DOHH2 (cell line): ENCODE measurements around the gene FN1.

Experiments
- H3F3A ChIP-seq: fragments of 200-600 bp; sonication (generic), shearing (Covaris generic); 2 replicates; pipeline ENCODE4 v1.6.0; 2016; ENCODE audit warnings: antibody characterized with exemption, mild to moderate bottlenecking; ENCODE audit not compliant: control insufficient read depth, insufficient read depth
- H3K27ac ChIP-seq: fragments of 200-600 bp; sonication (generic); 2 replicates; pipeline ENCODE4 v1.5.1; 2014; ENCODE audit warnings: low read depth, mild to moderate bottlenecking, low read length, moderate library complexity
- H3K27me3 ChIP-seq: fragments of 200-600 bp; sonication (generic); 2 replicates; pipeline ENCODE4 v1.6.1; 2014; ENCODE audit warnings: mild to moderate bottlenecking, low read length, mixed read lengths; ENCODE audit not compliant: control insufficient read depth
- H3K36me3 ChIP-seq: fragments of 200-600 bp; sonication (generic); 2 replicates; pipeline ENCODE4 v1.6.1; 2014; ENCODE audit warnings: mild to moderate bottlenecking, low read length, moderate library complexity, mixed read lengths; ENCODE audit not compliant: control insufficient read depth
- H3K4me1 ChIP-seq: fragments of 200-600 bp; sonication (generic); 2 replicates; pipeline ENCODE4 v1.6.1; 2014; ENCODE audit warnings: mild to moderate bottlenecking, low read length, mixed read lengths; ENCODE audit not compliant: control insufficient read depth
- H3K4me2 ChIP-seq: fragments of 200-600 bp; sonication (generic); 2 replicates; pipeline ENCODE4 v1.6.0; 2014; ENCODE audit warnings: mild to moderate bottlenecking, low read length, moderate library complexity
- H3K4me3 ChIP-seq: fragments of 200-600 bp; sonication (generic); 2 replicates; pipeline ENCODE4 v1.5.1; 2014; ENCODE audit warnings: mild to moderate bottlenecking, low read length, mixed read lengths
- H3K79me2 ChIP-seq: fragments of 200-600 bp; sonication (generic); 2 replicates; pipeline ENCODE4 v1.6.1; 2014; ENCODE audit warnings: mild to moderate bottlenecking, low read length, mixed read lengths; ENCODE audit not compliant: control insufficient read depth
- H3K9me2 ChIP-seq: fragments of 200-600 bp; sonication (generic); replicated peaks from 2 replicates; pipeline ENCODE4 v1.6.1; 2014; ENCODE audit warnings: mild to moderate bottlenecking, low read length, mixed read lengths; ENCODE audit not compliant: control insufficient read depth
- H3K9me3 ChIP-seq: fragments of 200-600 bp; sonication (generic); 2 replicates; pipeline ENCODE4 v1.6.1; 2014; ENCODE audit warnings: antibody characterized with exemption, low read length, mixed read lengths; ENCODE audit not compliant: control insufficient read depth, insufficient read depth
- H4K20me1 ChIP-seq: fragments of 200-600 bp; sonication (generic); 2 replicates; pipeline ENCODE4 v1.6.0; 2014; ENCODE audit warnings: low read depth, mild to moderate bottlenecking, antibody characterized with exemption, low read length, moderate library complexity; ENCODE audit not compliant: control insufficient read depth, insufficient read depth
- EZH2phosphoT487 ChIP-seq: fragments of 200-600 bp; sonication (generic); IDR thresholded peaks from 2 replicates; pipeline ENCODE4 v1.6.1; 2017; ENCODE audit warnings: borderline replicate concordance, mild to moderate bottlenecking, antibody characterized with exemption, low read length, moderate library complexity, mixed read lengths
- TF ChIP-seq, protein P1 (sequence below): fragments of 200-600 bp; sonication (generic); IDR thresholded peaks from one replicate; pipeline ENCODE4 v1.5.1; 2014; ENCODE audit warnings: antibody characterized with exemption, mild to moderate bottlenecking, low read depth, low read length; ENCODE audit not compliant: poor library complexity, severe bottlenecking

FN1 gene

GRCh38 chr2:215392687-215393270 lies 43.1 kb downstream of the FN1 start:
- H3F3A ChIP-seq, result no peaks in the 10 kb centered on the region
- no peak overlapping the region for H3K27ac ChIP-seq
- no peaks in the 10 kb centered on the region for H3K79me2 ChIP-seq
- peaks cover 8% of the 10 kb centered on the region for H3K4me1 ChIP-seq
- no peaks in the 10 kb centered on the region for H3K36me3 ChIP-seq
- no peaks in the 10 kb centered on the region for H3K9me3 ChIP-seq
- H3K9me2 ChIP-seq, result no peaks in the 10 kb centered on the region; the same call in 1 of the 2 replicates
- no peaks in the 10 kb centered on the region for H4K20me1 ChIP-seq
- no peak overlapping the region for H3K4me2 ChIP-seq
- TF ChIP-seq, protein P1, sequence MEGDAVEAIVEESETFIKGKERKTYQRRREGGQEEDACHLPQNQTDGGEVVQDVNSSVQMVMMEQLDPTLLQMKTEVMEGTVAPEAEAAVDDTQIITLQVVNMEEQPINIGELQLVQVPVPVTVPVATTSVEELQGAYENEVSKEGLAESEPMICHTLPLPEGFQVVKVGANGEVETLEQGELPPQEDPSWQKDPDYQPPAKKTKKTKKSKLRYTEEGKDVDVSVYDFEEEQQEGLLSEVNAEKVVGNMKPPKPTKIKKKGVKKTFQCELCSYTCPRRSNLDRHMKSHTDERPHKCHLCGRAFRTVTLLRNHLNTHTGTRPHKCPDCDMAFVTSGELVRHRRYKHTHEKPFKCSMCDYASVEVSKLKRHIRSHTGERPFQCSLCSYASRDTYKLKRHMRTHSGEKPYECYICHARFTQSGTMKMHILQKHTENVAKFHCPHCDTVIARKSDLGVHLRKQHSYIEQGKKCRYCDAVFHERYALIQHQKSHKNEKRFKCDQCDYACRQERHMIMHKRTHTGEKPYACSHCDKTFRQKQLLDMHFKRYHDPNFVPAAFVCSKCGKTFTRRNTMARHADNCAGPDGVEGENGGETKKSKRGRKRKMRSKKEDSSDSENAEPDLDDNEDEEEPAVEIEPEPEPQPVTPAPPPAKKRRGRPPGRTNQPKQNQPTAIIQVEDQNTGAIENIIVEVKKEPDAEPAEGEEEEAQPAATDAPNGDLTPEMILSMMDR, result no peak
- no peak for TF ChIP-seq EZH2phosphoT487
- no peak overlapping the region for H3K4me3 ChIP-seq
- no peaks in the 10 kb centered on the region for H3K27me3 ChIP-seq

- Histone ChIP-seq H3K4me1 (peaks cover 8% of the 10 kb centered on the region), H3K9me3 (no peaks in the 10 kb centered on the region), H3K27ac (no peak overlapping the region), H3F3A (no peaks in the 10 kb centered on the region), H3K4me2 (no peak overlapping the region), H3K9me2 (no peaks in the 10 kb centered on the region; the same call in 1 of the 2 replicates), H3K4me3 (no peak overlapping the region), H3K36me3 (no peaks in the 10 kb centered on the region), H3K27me3 (no peaks in the 10 kb centered on the region), H3K79me2 (no peaks in the 10 kb centered on the region), H4K20me1 (no peaks in the 10 kb centered on the region)
- no peak for TF ChIP-seq EZH2phosphoT487
- TF ChIP-seq, protein P1, result no peak
Measured at GRCh38 chr2:215392164-215392563, 43.7 kb downstream of the FN1 start.

GRCh38 chr2:215391531-215391930 lies 44.3 kb downstream of the FN1 start:
- no peaks in the 10 kb centered on the region for H3K79me2 ChIP-seq
- H4K20me1 ChIP-seq, result no peaks in the 10 kb centered on the region
- no peak for TF ChIP-seq EZH2phosphoT487
- TF ChIP-seq, protein P1, result no peak
- H3F3A ChIP-seq, result no peaks in the 10 kb centered on the region
- no peaks in the 10 kb centered on the region for H3K27me3 ChIP-seq
- H3K36me3 ChIP-seq, result no peaks in the 10 kb centered on the region
- no peaks in the 10 kb centered on the region for H3K9me3 ChIP-seq
- H3K4me1 ChIP-seq, result peaks cover 8% of the 10 kb centered on the region
- no peaks in the 10 kb centered on the region; the same call in 1 of the 2 replicates for H3K9me2 ChIP-seq
- H3K27ac ChIP-seq, result no peak overlapping the region
- no peak overlapping the region for H3K4me3 ChIP-seq
- no peak overlapping the region for H3K4me2 ChIP-seq
